Caco-2 (cell line): ENCODE measurements around the gene BUB1. TPM values are rescaled to one million over a fixed set of nuclear protein-coding genes. Genes with fewer than 3 reads are reported as not detected.
"Not testable (repeated sequence)": the region's sequence is repeated elsewhere in the genome, so short reads cannot be mapped to it uniquely, and the experiment has no call there.

Source experiments
- BruUV-seq: library from RNA; stranded (reverse); fragments of 400-500 nt; replicated peaks from 2 replicates; lab custom pipeline; 2021; lab: Mats Ljungman, UMichigan
- CTCF ChIA-PET: fragments of 300-600 bp; sonication (Branson Sonifier 250); formaldehyde crosslinking; loops from one replicate; lab custom pipeline; 2022; ENCODE audit warnings: antibody characterized with exemption; lab: Charles Lee
- POLR2A ChIA-PET: fragments of 300-600 bp; sonication (Branson Sonifier 250); formaldehyde crosslinking; loops from one replicate; lab custom pipeline; 2022; ENCODE audit warnings: antibody characterized with exemption; lab: Charles Lee
- DNase-seq, 2 experiments: peaks; one replicate each; pipeline versions ENCODE4 v3.0.0 to v3.0.0-alpha.2; 2020 to 2022
- H3K27me3 ChIP-seq: replicated peaks from 2 replicates; pipeline ENCODE4 v1.6.0; 2011; ENCODE audit warnings: low read length; ENCODE audit not compliant: control insufficient read depth, insufficient read depth
- H3K36me3 ChIP-seq: 2 replicates; pipeline ENCODE4 v1.5.1; 2011; ENCODE audit warnings: low read length; ENCODE audit not compliant: control insufficient read depth, insufficient read depth
- H3K4me1 ChIP-seq: fragments of 250-450 bp; sonication (Bioruptor Pico); 2 replicates; pipeline ENCODE4 v1.5.1; 2020; ENCODE audit warnings: mild to moderate bottlenecking
- H3K4me3 ChIP-seq: 2 replicates; pipeline ENCODE4 v1.5.1; 2011; ENCODE audit warnings: low read depth, mild to moderate bottlenecking, control low read depth, low read length
- H3K9me3 ChIP-seq: fragments of 250-450 bp; sonication (Bioruptor Pico); 2 replicates; pipeline ENCODE4 v1.5.1; 2020; ENCODE audit warnings: mild to moderate bottlenecking, moderate library complexity
- H3K27ac Mint-ChIP-seq: one replicate; pipeline ENCODE4 v1.8.0; 2022; ENCODE audit warnings: mixed read lengths; ENCODE audit not compliant: unreplicated experiment
- H3K27me3 Mint-ChIP-seq: one replicate; pipeline ENCODE4 v1.8.0; 2022; ENCODE audit warnings: mixed read lengths; ENCODE audit not compliant: insufficient read depth, unreplicated experiment
- H3K36me3 Mint-ChIP-seq: one replicate; pipeline ENCODE4 v1.8.0; 2022; ENCODE audit warnings: mild to moderate bottlenecking, mixed read lengths; ENCODE audit not compliant: insufficient read depth, unreplicated experiment
- H3K4me1 Mint-ChIP-seq: one replicate; pipeline ENCODE4 v1.8.0; 2022; ENCODE audit warnings: low read depth, mixed read lengths; ENCODE audit not compliant: unreplicated experiment
- H3K4me3 Mint-ChIP-seq: one replicate; pipeline ENCODE4 v1.8.0; 2022; ENCODE audit warnings: mild to moderate bottlenecking, moderate library complexity, mixed read lengths; ENCODE audit not compliant: unreplicated experiment
- H3K9me3 Mint-ChIP-seq: one replicate; pipeline ENCODE4 v1.8.0; 2022; ENCODE audit warnings: mixed read lengths; ENCODE audit not compliant: unreplicated experiment
- CTCF ChIP-seq, 2 experiments: fragments of 200-600 bp in 1 of 2; IDR thresholded peaks; 1 replicate in 1 of 2; 2 replicates in 1 of 2; pipeline versions ENCODE4 v1.5.1 to v1.8.0; 2011 to 2022; ENCODE audit warnings: antibody characterized with exemption in 1 of 2, control low read depth in 1 of 2, inconsistent platforms in 1 of 2, low read depth in 1 of 2, low read length in 1 of 2, mild to moderate bottlenecking in 1 of 2, moderate library complexity in 1 of 2; ENCODE audit not compliant: insufficient read depth in 1 of 2, severe bottlenecking in 1 of 2, unreplicated experiment in 1 of 2
- intact Hi-C: fragments of 100-400 bp; cut with micrococcal nuclease; formaldehyde crosslinking; loops from one replicate; pipeline ENCODE4 v1.10.0; 2022; ENCODE audit not compliant: unreplicated experiment
- total RNA-seq: library from RNA; stranded (reverse); gene quantifications from 2 replicates; pipeline ENCODE4 v1.2.3, GENCODE V29; 2022

Gene BUB1
- total RNA-seq, 1 experiment from 2014 or later, result 60.7 TPM

GRCh38 chr2:110638004-110638403 lies 39.9 kb downstream of the BUB1 start:
- TF ChIP-seq CTCF (IDR thresholded peaks at IDR 0.05; ENCODE audit: insufficient read depth in 1 of 2, low read depth in 1 of 2, low read length in 1 of 2, severe bottlenecking in 1 of 2, unreplicated experiment in 1 of 2), result no peak
- no peaks in the 10 kb centered on the region for H3K27me3 Mint-ChIP-seq

GRCh38 chr2:110637093-110637492 lies 40.8 kb downstream of the BUB1 start:
- BruUV-seq, result no TSS peak
- intact Hi-C loops, result no loop called here
- CTCF ChIA-PET, result no interaction called here
- Mint-ChIP-seq H3K27ac (no peak overlapping the region), H3K27me3 (no peaks in the 10 kb centered on the region), H3K9me3 (no peaks in the 10 kb centered on the region), H3K4me3 (no peak overlapping the region), H3K4me1 (no peaks in the 10 kb centered on the region), H3K36me3 (peaks cover 65% of the 10 kb centered on the region)
- POLR2A ChIA-PET, result no interaction called here
- Histone ChIP-seq H3K4me3 (no peak overlapping the region), H3K4me1 (no peaks in the 10 kb centered on the region), H3K27me3 (no peaks in the 10 kb centered on the region), H3K9me3 (no peaks in the 10 kb centered on the region), H3K36me3 (no peaks in the 10 kb centered on the region)
- no peak for TF ChIP-seq CTCF (IDR thresholded peaks at IDR 0.05; ENCODE audit: insufficient read depth in 1 of 2, low read depth in 1 of 2, low read length in 1 of 2, severe bottlenecking in 1 of 2, unreplicated experiment in 1 of 2)
- no peak for DNase-seq

More at GRCh38 chr2:110638004-110638403, 39.9 kb downstream of the BUB1 start:
- intact Hi-C loops, result no loop called here
- POLR2A ChIA-PET, result no interaction called here
- Histone ChIP-seq H3K36me3 (no peaks in the 10 kb centered on the region), H3K4me3 (no peak overlapping the region), H3K4me1 (no peaks in the 10 kb centered on the region), H3K27me3 (no peaks in the 10 kb centered on the region), H3K9me3 (no peaks in the 10 kb centered on the region)
- H3K36me3 Mint-ChIP-seq, result peaks cover 73% of the 10 kb centered on the region
- no peak overlapping the region for H3K27ac Mint-ChIP-seq
- H3K9me3 Mint-ChIP-seq, result no peaks in the 10 kb centered on the region
- DNase-seq, result no peak
- CTCF ChIA-PET, result no interaction called here
- no peaks in the 10 kb centered on the region for H3K4me1 Mint-ChIP-seq
- no TSS peak for BruUV-seq
- no peak overlapping the region for H3K4me3 Mint-ChIP-seq

GRCh38 chr2:110635949-110636628 lies 41.8 kb downstream of the BUB1 start:
- H3K4me3 Mint-ChIP-seq, POLR2A ChIA-PET, H3K4me3 ChIP-seq, H3K4me1 Mint-ChIP-seq, H3K9me3 ChIP-seq, H3K27me3 ChIP-seq, H3K4me1 ChIP-seq, H3K9me3 Mint-ChIP-seq, H3K27ac Mint-ChIP-seq, BruUV-seq, CTCF ChIA-PET, H3K36me3 ChIP-seq, H3K27me3 Mint-ChIP-seq, DNase-seq: not testable (repeated sequence)
- H3K36me3 Mint-ChIP-seq, result peaks cover 56% of the 10 kb centered on the region
- intact Hi-C loops, result loop anchor here (2.0 kb wide), 1 partner anchor 13 kb away; no protein-coding TSS in a partner anchor

GRCh38 chr2:110627348-110627747 lies 50.5 kb downstream of the BUB1 start:
- not testable (repeated sequence) for DNase-seq

GRCh38 chr2:110619326-110619939 lies 58.4 kb downstream of the BUB1 start:
- H3K36me3 Mint-ChIP-seq, H3K4me3 Mint-ChIP-seq, intact Hi-C loops, DNase-seq, BruUV-seq, H3K4me3 ChIP-seq, H3K9me3 ChIP-seq, CTCF ChIA-PET, H3K4me1 ChIP-seq, H3K27ac Mint-ChIP-seq, H3K4me1 Mint-ChIP-seq, POLR2A ChIA-PET, H3K27me3 Mint-ChIP-seq, H3K36me3 ChIP-seq, H3K9me3 Mint-ChIP-seq, H3K27me3 ChIP-seq: not testable (repeated sequence)

More at GRCh38 chr2:110627348-110627747, 50.5 kb downstream of the BUB1 start:
- H3K4me1 ChIP-seq, intact Hi-C loops, H3K36me3 ChIP-seq, CTCF ChIA-PET, H3K4me3 Mint-ChIP-seq, H3K27ac Mint-ChIP-seq, H3K9me3 Mint-ChIP-seq, H3K9me3 ChIP-seq, H3K4me1 Mint-ChIP-seq, BruUV-seq, H3K27me3 Mint-ChIP-seq, H3K4me3 ChIP-seq, H3K27me3 ChIP-seq, H3K36me3 Mint-ChIP-seq, POLR2A ChIA-PET: not testable (repeated sequence)
